Hepatocyte (in vitro differentiated cells): ENCODE measurements around the gene WDR59.

Experiments
- EZH2 ChIP-seq: fragments of 200-600 bp; sonication (generic); IDR thresholded peaks from 2 replicates; pipeline ENCODE4 v1.6.1; 2016; ENCODE audit warnings: antibody characterized with exemption, mild to moderate bottlenecking, borderline replicate concordance
- TF ChIP-seq, protein P1 (sequence below): fragments of 200-600 bp; sonication (generic); IDR thresholded peaks from 2 replicates; pipeline ENCODE4 v1.5.1; 2016; ENCODE audit warnings: antibody characterized with exemption, mild to moderate bottlenecking; ENCODE audit not compliant: poor library complexity

DNA sequence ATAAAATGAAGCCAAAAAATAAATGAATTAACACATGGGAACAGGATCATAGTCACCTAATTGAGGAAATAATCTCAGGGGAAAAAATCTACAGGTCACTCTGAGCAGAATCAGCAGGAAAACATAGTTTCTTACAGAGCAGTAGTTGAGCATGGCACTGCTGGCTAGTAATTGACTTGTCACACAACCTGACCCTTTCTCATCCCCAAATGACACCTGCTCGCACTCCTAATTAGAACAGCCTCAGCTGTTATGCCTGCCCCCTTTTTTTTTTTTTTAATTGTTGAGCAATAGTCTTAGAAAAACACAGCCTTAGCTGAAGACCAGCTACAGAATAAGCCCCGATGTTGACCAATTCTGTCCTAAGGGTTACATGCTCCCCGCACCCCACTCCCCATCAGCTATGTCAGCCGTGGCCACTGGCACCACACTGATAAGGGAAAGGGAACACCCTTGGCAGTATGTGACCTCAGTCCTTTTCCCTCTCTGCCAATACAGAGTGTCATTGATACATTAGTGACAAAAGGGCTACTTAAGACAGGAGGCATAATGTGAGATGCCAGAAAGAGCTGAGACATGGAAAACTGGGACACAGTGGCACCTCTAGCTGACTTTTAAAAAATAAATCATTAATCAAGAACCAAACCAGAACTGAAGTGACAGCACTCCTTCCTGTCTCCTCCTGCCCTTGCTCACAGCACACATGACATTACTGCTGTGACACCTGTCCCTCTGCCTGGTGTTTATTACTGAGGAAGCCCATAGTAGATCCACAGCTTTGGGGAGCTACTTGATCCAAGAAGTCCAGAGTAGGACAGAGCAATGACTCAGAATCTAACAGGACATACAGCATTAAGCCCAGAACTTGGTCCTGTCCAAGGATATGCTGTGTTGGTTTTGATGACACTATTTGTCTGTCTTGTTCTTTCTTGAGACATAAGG is 41.7 kb downstream of the WDR59 start:
- TF ChIP-seq, protein P1, sequence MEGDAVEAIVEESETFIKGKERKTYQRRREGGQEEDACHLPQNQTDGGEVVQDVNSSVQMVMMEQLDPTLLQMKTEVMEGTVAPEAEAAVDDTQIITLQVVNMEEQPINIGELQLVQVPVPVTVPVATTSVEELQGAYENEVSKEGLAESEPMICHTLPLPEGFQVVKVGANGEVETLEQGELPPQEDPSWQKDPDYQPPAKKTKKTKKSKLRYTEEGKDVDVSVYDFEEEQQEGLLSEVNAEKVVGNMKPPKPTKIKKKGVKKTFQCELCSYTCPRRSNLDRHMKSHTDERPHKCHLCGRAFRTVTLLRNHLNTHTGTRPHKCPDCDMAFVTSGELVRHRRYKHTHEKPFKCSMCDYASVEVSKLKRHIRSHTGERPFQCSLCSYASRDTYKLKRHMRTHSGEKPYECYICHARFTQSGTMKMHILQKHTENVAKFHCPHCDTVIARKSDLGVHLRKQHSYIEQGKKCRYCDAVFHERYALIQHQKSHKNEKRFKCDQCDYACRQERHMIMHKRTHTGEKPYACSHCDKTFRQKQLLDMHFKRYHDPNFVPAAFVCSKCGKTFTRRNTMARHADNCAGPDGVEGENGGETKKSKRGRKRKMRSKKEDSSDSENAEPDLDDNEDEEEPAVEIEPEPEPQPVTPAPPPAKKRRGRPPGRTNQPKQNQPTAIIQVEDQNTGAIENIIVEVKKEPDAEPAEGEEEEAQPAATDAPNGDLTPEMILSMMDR = no peak
- no peak for TF ChIP-seq EZH2
